Panc1 (cell line): ENCODE measurements around the gene UBE2E2. TPM values are rescaled to one million over a fixed set of nuclear protein-coding genes. Genes with fewer than 3 reads are reported as not detected.

Source experiments
- ATAC-seq: fragments of 200-7000 bp; cut with Tn5 transposase; 2 replicates; pipeline ENCODE4 v1.9.1; 2020; ENCODE audit warnings: mild to moderate bottlenecking, moderate library complexity
- BruUV-seq: library from RNA; stranded (reverse); fragments of 400-500 nt; replicated peaks from 2 replicates; lab custom pipeline; 2021; lab: Mats Ljungman, UMichigan
- CTCF ChIA-PET: fragments of 300-600 bp; sonication (Branson Sonifier 250); formaldehyde crosslinking; loops from one replicate; lab custom pipeline; 2022; ENCODE audit warnings: antibody characterized with exemption; lab: Charles Lee
- POLR2A ChIA-PET: fragments of 300-600 bp; sonication (Branson Sonifier 250); formaldehyde crosslinking; loops from one replicate; lab custom pipeline; 2022; ENCODE audit warnings: antibody characterized with exemption; lab: Charles Lee
- DNase-seq: peaks from one replicate; pipeline ENCODE4 v3.0.0-alpha.2; 2010; ENCODE audit warnings: low read depth, low spot score
- H3K27ac ChIP-seq: 2 replicates; pipeline ENCODE4 v1.5.1; 2011; ENCODE audit warnings: mild to moderate bottlenecking, low read length, inconsistent platforms
- H3K27me3 ChIP-seq: fragments of 200-500 bp; sonication (Bioruptor generic); 2 replicates; pipeline ENCODE4 v1.6.0; 2014; ENCODE audit warnings: low read length, inconsistent platforms; ENCODE audit not compliant: control insufficient read depth, insufficient read depth
- H3K36me3 ChIP-seq: fragments of 200-500 bp; sonication (Bioruptor generic); 2 replicates; pipeline ENCODE4 v1.5.1; 2014; ENCODE audit warnings: inconsistent platforms, mild to moderate bottlenecking, low read length, moderate library complexity; ENCODE audit not compliant: control insufficient read depth, insufficient read depth
- H3K4me1 ChIP-seq: 2 replicates; pipeline ENCODE4 v1.5.1; 2011; ENCODE audit warnings: inconsistent platforms, mild to moderate bottlenecking, low read length, moderate library complexity; ENCODE audit not compliant: control insufficient read depth, insufficient read depth
- H3K4me3 ChIP-seq, 2 experiments: 2 replicates each; pipeline ENCODE4 v1.5.1; 2011 to 2012; ENCODE audit warnings: low read depth in 2 of 2, low read length in 2 of 2, mild to moderate bottlenecking in 2 of 2, inconsistent platforms in 1 of 2, moderate library complexity in 1 of 2
- H3K9me3 ChIP-seq: fragments of 200-500 bp; sonication (Bioruptor generic); 2 replicates; pipeline ENCODE4 v1.5.1; 2014; ENCODE audit warnings: low read depth, mild to moderate bottlenecking, inconsistent platforms, low read length, moderate library complexity; ENCODE audit not compliant: control insufficient read depth, insufficient read depth
- POLR2AphosphoS5 ChIP-seq: IDR thresholded peaks from 2 replicates; pipeline ENCODE4 v1.6.1; 2012; ENCODE audit warnings: mild to moderate bottlenecking, low read depth, low read length, moderate library complexity
- REST ChIP-seq, 2 experiments: IDR thresholded peaks; 2 replicates each; pipeline ENCODE4 v1.6.1; 2011 to 2012; ENCODE audit warnings: low read depth in 2 of 2, control low read depth in 1 of 2, low read length in 1 of 2, mild to moderate bottlenecking in 1 of 2, moderate library complexity in 1 of 2; ENCODE audit not compliant: insufficient read depth in 1 of 2
- SIN3A ChIP-seq: IDR thresholded peaks from 2 replicates; pipeline ENCODE4 v1.6.1; 2012; ENCODE audit warnings: low read depth, mild to moderate bottlenecking, low read length, moderate library complexity, borderline replicate concordance; ENCODE audit not compliant: insufficient read depth
- TCF7L2 ChIP-seq: IDR thresholded peaks from 2 replicates; pipeline ENCODE4 v1.6.1; 2011; ENCODE audit warnings: mild to moderate bottlenecking, low read depth, low read length, inconsistent platforms
- in situ Hi-C: cut with HindIII; loops from 2 replicates; pipeline ENCODE4 v1.10.0; 2016; ENCODE audit warnings: low sequenced_read_pairs, low pct_unique_long_range_greater_than_20kb
- intact Hi-C: fragments of 100-400 bp; cut with micrococcal nuclease; formaldehyde crosslinking; loops from one replicate; pipeline ENCODE4 v1.10.0; 2022; ENCODE audit not compliant: unreplicated experiment
- total RNA-seq: library from RNA; stranded (reverse); gene quantifications from one replicate; pipeline ENCODE4 v1.2.1, GENCODE V29; 2021; ENCODE audit not compliant: unreplicated experiment
- TF ChIP-seq, protein P1 (sequence below): fragments of 450-650 bp; IDR thresholded peaks from 2 replicates; pipeline ENCODE4 v1.5.1; 2017; ENCODE audit warnings: mild to moderate bottlenecking

The UBE2E2 gene
- total RNA-seq, 1 experiment from 2014 or later, result 38.2 TPM

DNA sequence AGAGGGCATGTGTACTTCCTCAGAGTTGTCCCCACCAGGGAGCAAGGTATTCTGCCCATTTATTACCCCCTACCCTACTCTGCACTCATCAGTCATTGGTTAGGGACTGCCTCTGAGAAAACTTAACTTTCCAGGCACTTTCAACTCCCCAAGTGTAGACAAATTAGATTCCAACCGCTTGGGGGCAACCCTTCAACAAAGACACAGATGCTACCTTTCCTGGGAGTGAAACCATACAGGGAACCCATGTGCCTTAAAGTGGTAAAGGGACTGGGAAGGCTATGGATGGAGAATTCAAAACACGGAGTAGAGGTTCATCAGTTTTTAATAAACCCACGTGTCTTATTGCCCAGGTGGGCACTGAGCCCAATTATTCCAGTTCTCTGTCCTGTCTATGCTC lies 19.4 kb upstream of the UBE2E2 start:
- Histone ChIP-seq H3K27ac (no peak overlapping the region), H3K27me3 (no peaks in the 10 kb centered on the region), H3K9me3 (no peaks in the 10 kb centered on the region), H3K4me1 (no peaks in the 10 kb centered on the region), H3K4me3 (no peak overlapping the region), H3K36me3 (no peaks in the 10 kb centered on the region)
- ATAC-seq, result peak; percentile 87
- peak; percentile 22 for DNase-seq
- in situ Hi-C loops, result no loop called here
- TF ChIP-seq, protein P1, sequence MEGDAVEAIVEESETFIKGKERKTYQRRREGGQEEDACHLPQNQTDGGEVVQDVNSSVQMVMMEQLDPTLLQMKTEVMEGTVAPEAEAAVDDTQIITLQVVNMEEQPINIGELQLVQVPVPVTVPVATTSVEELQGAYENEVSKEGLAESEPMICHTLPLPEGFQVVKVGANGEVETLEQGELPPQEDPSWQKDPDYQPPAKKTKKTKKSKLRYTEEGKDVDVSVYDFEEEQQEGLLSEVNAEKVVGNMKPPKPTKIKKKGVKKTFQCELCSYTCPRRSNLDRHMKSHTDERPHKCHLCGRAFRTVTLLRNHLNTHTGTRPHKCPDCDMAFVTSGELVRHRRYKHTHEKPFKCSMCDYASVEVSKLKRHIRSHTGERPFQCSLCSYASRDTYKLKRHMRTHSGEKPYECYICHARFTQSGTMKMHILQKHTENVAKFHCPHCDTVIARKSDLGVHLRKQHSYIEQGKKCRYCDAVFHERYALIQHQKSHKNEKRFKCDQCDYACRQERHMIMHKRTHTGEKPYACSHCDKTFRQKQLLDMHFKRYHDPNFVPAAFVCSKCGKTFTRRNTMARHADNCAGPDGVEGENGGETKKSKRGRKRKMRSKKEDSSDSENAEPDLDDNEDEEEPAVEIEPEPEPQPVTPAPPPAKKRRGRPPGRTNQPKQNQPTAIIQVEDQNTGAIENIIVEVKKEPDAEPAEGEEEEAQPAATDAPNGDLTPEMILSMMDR, result peak; percentile 71
- no peak for TF ChIP-seq TCF7L2
- intact Hi-C loops, result no loop called here
- POLR2A ChIA-PET, result no interaction called here
- CTCF ChIA-PET, result no interaction called here
- no TSS peak for BruUV-seq

DNA sequence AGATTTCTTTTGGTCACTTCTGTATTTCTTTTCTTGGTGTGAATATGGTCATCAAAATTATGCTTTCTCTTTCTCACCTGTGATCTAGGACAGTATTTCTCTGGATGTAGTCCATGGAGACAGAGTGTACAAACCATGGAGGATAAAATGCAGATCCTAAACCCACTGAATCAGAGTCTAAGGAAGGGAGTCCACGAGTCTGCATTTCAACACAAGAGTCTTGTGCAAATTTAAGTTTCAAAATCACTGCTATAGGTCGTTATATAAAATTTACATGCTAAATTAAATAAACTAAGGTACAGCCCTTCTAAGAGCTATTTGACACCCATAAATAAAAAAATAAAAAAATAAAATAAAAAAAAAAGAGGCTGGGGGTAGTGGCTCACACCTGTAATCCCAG lies 17.3 kb upstream of the UBE2E2 start:
- in situ Hi-C loops, result no loop called here
- Histone ChIP-seq H3K36me3 (no peaks in the 10 kb centered on the region), H3K27me3 (no peaks in the 10 kb centered on the region), H3K4me3 (no peak overlapping the region), H3K27ac (no peak overlapping the region), H3K9me3 (no peaks in the 10 kb centered on the region), H3K4me1 (no peaks in the 10 kb centered on the region)
- no peak for DNase-seq
- no peak for ATAC-seq
- intact Hi-C loops, result no loop called here
- POLR2A ChIA-PET, result interaction anchor here (0.6 kb wide), 1 partner anchor 655 kb away, joined by 5 read pairs; no protein-coding TSS in a partner anchor
- BruUV-seq, result no TSS peak
- TF ChIP-seq, protein P1, result no peak
- TF ChIP-seq SIN3A (no peak), REST (IDR thresholded peaks at IDR 0.05; ENCODE audit: insufficient read depth in 1 of 2, low read depth in 2 of 2, low read length in 1 of 2) (no peak), TCF7L2 (no peak), POLR2AphosphoS5 (no peak)
- CTCF ChIA-PET, result no interaction called here
